Raji (cell line): ENCODE data around the gene ATM.

ENCODE experiments used
- POLR2A ChIP-seq: IDR thresholded peaks from 2 replicates; pipeline ENCODE4 v1.6.1; 2011; ENCODE audit warnings: low read depth, low read length, control low read depth; ENCODE audit not compliant: insufficient read depth

ATM gene

DNA sequence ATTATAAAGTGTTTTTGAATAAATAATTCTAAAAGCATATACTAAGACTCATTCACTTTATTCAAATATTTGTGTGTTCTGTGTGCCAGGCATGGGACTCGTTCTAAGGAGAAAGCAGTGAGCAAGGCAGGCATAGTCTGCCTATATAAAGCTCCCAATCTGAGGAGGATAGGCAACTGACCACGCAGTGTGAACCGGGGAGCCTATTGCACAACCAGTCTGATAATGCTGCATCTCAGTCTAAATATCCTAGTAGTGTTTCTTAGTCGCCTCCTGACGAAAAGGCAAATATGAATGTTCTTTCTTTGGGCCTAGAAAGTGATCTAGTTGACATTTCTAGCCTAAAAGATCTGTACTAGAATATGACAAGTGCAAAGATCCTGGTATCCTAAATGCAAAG lies 146.2 kb downstream of the ATM start:
- no peak for TF ChIP-seq POLR2A

- no peak for TF ChIP-seq POLR2A
These were observed 147.4 kb downstream of the ATM start for GRCh38 chr11:108370315-108370714.

DNA sequence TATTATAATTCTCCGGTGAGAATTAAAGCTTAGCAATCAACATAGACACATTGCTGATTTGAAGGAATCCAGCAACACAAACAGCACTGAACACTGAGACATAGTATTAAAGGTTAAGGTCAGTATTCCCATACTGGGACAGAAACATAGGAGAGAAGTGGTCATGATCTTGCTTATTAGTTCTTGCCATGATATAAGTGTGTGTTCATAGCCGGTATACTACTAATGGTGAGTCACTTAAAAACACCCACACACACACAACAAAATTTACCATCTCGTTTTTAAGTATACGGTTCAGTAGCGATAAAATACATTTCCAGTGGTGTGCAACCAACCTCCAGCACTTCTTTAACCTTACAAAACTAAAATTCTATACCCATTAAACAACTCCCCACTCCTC lies 148.1 kb downstream of the ATM start:
- TF ChIP-seq POLR2A: no peak

- TF ChIP-seq POLR2A: no peak
These were observed 165.7 kb downstream of the ATM start for GRCh38 chr11:108388576-108388975.

GRCh38 chr11:108392353-108392752 lies 169.5 kb downstream of the ATM start:
- TF ChIP-seq POLR2A: no peak

DNA sequence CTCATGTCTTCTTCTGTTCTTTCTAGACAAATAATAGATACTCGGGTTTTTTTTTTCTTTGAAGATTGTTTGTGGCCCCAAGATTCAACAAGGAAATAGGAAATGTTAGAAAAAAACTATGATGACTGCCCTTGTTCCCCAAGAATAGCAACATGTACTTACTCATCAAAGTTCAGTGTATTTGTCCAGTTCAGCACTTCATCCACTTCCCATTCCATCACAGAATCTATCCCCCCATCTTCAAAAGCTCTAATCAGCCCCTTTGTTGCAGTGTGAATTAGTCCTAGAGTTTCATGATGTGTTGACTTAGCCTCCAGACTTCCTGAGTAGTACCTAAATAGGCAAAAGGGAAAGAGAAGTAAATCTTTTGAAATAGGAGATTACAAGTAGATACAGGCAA lies 170.2 kb downstream of the ATM start:
- no peak for TF ChIP-seq POLR2A

DNA sequence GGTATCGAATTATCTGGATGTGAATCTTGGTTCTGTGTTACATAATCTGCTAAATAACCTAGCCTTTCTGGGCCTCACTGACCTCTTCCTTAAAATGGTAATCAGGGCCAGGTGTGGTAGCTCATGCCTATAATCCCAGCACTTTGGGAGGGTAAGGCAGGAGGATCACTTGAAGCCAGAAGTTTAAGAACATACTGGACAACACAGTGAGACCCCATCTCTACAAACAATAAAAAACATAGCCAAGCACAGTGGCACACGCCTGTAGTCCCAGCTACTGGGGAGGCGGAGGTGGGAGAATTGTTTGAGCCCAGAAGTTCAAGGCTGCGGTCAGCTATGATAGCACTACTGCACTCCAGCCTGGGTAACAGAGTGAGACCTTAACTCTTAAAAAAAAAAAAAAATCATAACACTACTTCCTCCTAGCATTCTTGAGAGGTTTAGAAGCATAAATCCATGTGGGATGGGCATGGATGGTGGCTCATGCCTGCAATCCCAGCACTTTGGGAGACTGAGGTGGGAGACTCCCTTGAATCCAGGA lies 171.9 kb downstream of the ATM start:
- TF ChIP-seq POLR2A: no peak

- no peak for TF ChIP-seq POLR2A
These were observed 175.6 kb downstream of the ATM start for GRCh38 chr11:108398439-108398838.

- TF ChIP-seq POLR2A: no peak
These were observed 179.4 kb downstream of the ATM start for GRCh38 chr11:108402241-108402640.

DNA sequence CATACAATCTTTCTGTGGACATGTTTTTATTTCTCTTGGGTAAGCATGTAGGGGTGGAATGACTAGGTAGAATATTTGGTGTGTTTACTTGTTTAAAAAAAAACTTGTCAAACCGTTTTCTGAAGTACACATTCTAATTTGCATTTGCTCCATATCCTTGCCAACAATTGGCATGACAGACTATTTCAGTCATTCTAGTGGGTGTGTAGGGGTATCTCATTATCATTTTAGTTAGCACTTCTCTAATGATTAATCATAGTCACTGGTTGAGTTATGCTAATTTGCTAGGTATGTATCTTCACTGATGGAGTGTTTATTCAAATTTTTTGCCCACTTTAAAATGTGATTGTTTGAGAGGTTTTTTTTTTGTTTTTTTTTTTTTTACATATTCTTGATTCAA lies 180.2 kb downstream of the ATM start:
- no peak for TF ChIP-seq POLR2A

- no peak for TF ChIP-seq POLR2A
These were observed 182.8 kb downstream of the ATM start for GRCh38 chr11:108405706-108406105.

DNA sequence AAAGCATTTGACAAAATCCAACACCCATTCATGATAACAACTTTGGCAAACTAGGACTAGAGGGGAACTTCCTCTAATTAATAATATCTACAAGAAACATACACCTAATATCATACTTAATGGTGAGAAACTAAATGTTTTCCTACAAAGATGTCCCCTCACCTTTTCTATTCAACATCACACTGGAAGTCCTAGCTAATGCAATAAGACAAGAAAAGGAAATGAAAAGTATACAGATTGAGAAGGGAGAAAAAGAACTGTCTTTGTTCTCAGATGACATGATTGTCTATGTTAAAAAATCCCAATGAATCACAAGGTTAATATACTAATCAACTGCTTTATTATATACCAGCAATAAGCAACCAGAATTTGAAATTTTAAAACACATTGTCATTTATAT lies 192.1 kb downstream of the ATM start:
- TF ChIP-seq POLR2A: no peak
